ENCODE data around the gene SKIC8. TPM values are rescaled to one million over a fixed set of nuclear protein-coding genes. Genes with fewer than 3 reads are reported as not detected.

Gene SKIC8
- total and polyA plus RNA-seq, 8 donors: 22.2 to 119 (median 53.9) TPM

- peaks cover 12 to 21% (median 16%) of the 10 kb centered on the region in 4 donors for H3K4me1 ChIP-seq
- intact Hi-C loops (cut with DNase I; ENCODE audit: low total_unique reads): no loop called here
- no peak for TF ChIP-seq POLR2A (IDR thresholded peaks at IDR 0.05)
- TF ChIP-seq, protein P1, sequence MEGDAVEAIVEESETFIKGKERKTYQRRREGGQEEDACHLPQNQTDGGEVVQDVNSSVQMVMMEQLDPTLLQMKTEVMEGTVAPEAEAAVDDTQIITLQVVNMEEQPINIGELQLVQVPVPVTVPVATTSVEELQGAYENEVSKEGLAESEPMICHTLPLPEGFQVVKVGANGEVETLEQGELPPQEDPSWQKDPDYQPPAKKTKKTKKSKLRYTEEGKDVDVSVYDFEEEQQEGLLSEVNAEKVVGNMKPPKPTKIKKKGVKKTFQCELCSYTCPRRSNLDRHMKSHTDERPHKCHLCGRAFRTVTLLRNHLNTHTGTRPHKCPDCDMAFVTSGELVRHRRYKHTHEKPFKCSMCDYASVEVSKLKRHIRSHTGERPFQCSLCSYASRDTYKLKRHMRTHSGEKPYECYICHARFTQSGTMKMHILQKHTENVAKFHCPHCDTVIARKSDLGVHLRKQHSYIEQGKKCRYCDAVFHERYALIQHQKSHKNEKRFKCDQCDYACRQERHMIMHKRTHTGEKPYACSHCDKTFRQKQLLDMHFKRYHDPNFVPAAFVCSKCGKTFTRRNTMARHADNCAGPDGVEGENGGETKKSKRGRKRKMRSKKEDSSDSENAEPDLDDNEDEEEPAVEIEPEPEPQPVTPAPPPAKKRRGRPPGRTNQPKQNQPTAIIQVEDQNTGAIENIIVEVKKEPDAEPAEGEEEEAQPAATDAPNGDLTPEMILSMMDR (IDR thresholded peaks at IDR 0.05): no peak
- no peak for TF ChIP-seq POLR2AphosphoS5 (IDR thresholded peaks at IDR 0.05)
- no peak for TF ChIP-seq EP300 (IDR thresholded peaks at IDR 0.05)
- H3K27ac ChIP-seq: no peak overlapping the region
- H3K36me3 ChIP-seq: no peaks in the 10 kb centered on the region
- 44 to 74% (median 62%) methylated on average over 2 of the region's 2 CpGs for WGBS, 5 donors
- no peaks in the 10 kb centered on the region for H3K27me3 ChIP-seq
- no peak for DNase-seq
- H3K4me3 ChIP-seq: no peak overlapping the region
- H3K9me3 ChIP-seq: no peaks in the 10 kb centered on the region
These were observed 38.9 kb downstream of the SKIC8 start for GRCh38 chr15:78260489-78260888.

GRCh38 chr15:78259232-78259631 is 40.2 kb downstream of the SKIC8 start:
- H3K27me3 ChIP-seq: no peaks in the 10 kb centered on the region
- no peak for TF ChIP-seq POLR2A (IDR thresholded peaks at IDR 0.05)
- TF ChIP-seq, protein P1 (IDR thresholded peaks at IDR 0.05): no peak
- TF ChIP-seq POLR2AphosphoS5 (IDR thresholded peaks at IDR 0.05): no peak
- TF ChIP-seq EP300 (IDR thresholded peaks at IDR 0.05): no peak
- no peaks in the 10 kb centered on the region for H3K9me3 ChIP-seq
- H3K36me3 ChIP-seq: no peaks in the 10 kb centered on the region
- DNase-seq: no peak
- 76 to 85% (median 77%) methylated on average over 3 of the region's 3 CpGs for WGBS, 5 donors
- H3K4me3 ChIP-seq: no peak overlapping the region
- intact Hi-C loops (cut with DNase I; ENCODE audit: low total_unique reads): no loop called here
- peaks cover 5 to 13% (median 7%) of the 10 kb centered on the region in 4 donors for H3K4me1 ChIP-seq
- no peak overlapping the region for H3K27ac ChIP-seq

DNA sequence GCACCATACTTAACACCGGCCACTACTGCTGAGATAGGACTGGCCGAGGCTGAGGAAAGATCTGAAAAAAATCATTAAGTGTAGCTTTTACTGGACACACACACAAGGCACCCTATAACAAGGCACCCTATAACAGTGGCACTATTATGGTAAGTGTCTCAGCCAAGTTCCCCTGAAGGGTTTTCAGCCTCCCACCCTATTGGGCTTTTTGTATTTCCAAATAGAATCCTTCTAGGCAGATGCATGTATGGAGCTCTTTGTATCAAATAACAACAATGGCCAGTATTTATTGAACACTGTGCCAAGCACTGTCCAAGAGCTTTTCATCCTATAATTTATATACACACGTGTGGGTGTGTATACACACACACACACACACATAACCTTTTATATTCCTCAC is 41.7 kb downstream of the SKIC8 start:
- Histone ChIP-seq H3K36me3 (no peaks in the 10 kb centered on the region), H3K4me3 (no peak overlapping the region), H3K27me3 (no peaks in the 10 kb centered on the region), H3K4me1 (peaks cover 0 to 5% (median 0%) of the 10 kb centered on the region in 4 donors), H3K9me3 (no peaks in the 10 kb centered on the region), H3K27ac (no peak overlapping the region)
- intact Hi-C loops (cut with DNase I; ENCODE audit: low total_unique reads): no loop called here
- TF ChIP-seq, protein P1 (IDR thresholded peaks at IDR 0.05): no peak
- no peak for TF ChIP-seq EP300 (IDR thresholded peaks at IDR 0.05)
- no peak for TF ChIP-seq POLR2AphosphoS5 (IDR thresholded peaks at IDR 0.05)
- TF ChIP-seq POLR2A (IDR thresholded peaks at IDR 0.05): no peak
- WGBS, 5 donors: 75 to 89% (median 81%) methylated on average over 3 of the region's 3 CpGs
- DNase-seq: no peak

- WGBS, 5 donors: 72 to 91% (median 87%) methylated on average over 3 of the region's 3 CpGs
- Histone ChIP-seq H3K4me1 (peaks cover 0 to under 1% (median 0%) of the 10 kb centered on the region in 4 donors), H3K9me3 (no peaks in the 10 kb centered on the region), H3K36me3 (no peaks in the 10 kb centered on the region), H3K27ac (no peak overlapping the region), H3K4me3 (no peak overlapping the region), H3K27me3 (no peaks in the 10 kb centered on the region)
- DNase-seq: no peak
- intact Hi-C loops (cut with DNase I; ENCODE audit: low total_unique reads): no loop called here
- TF ChIP-seq POLR2A (IDR thresholded peaks at IDR 0.05) (no peak), POLR2AphosphoS5 (IDR thresholded peaks at IDR 0.05) (no peak), EP300 (IDR thresholded peaks at IDR 0.05) (no peak)
- TF ChIP-seq, protein P1 (IDR thresholded peaks at IDR 0.05): no peak
These were observed 43.4 kb downstream of the SKIC8 start for GRCh38 chr15:78256044-78256437.

Measured in stomach (tissue), 9 donors.